Stimulated activated memory B cell treated with anti-CD40 and anti-IgM and Interleukin-4, amounts not matched to agents 10 μg/mL and 1 μg/mL and 100 μg/mL, for 72 hours (primary cell): ENCODE results near the gene MACROD2.

ENCODE experiments used
- ATAC-seq: fragments of 150-1000 bp; cut with Tn5 transposase; 2 replicates; pipeline ENCODE4 v1.10.0; 2021
- H3K27ac Mint-ChIP-seq: one replicate; pipeline ENCODE4 v1.8.0; 2022; ENCODE audit warnings: mild to moderate bottlenecking, mixed read lengths
- H3K27me3 Mint-ChIP-seq: one replicate; pipeline ENCODE4 v1.8.0; 2022; ENCODE audit warnings: mixed read lengths
- H3K36me3 Mint-ChIP-seq: one replicate; pipeline ENCODE4 v1.8.0; 2022; ENCODE audit warnings: mixed read lengths
- H3K4me1 Mint-ChIP-seq: one replicate; pipeline ENCODE4 v1.8.0; 2022; ENCODE audit warnings: mixed read lengths
- H3K4me3 Mint-ChIP-seq: one replicate; pipeline ENCODE4 v1.8.0; 2022; ENCODE audit warnings: mild to moderate bottlenecking, moderate library complexity, mixed read lengths
- H3K9me3 Mint-ChIP-seq: one replicate; pipeline ENCODE4 v1.8.0; 2022; ENCODE audit warnings: mixed read lengths

MACROD2 gene

DNA sequence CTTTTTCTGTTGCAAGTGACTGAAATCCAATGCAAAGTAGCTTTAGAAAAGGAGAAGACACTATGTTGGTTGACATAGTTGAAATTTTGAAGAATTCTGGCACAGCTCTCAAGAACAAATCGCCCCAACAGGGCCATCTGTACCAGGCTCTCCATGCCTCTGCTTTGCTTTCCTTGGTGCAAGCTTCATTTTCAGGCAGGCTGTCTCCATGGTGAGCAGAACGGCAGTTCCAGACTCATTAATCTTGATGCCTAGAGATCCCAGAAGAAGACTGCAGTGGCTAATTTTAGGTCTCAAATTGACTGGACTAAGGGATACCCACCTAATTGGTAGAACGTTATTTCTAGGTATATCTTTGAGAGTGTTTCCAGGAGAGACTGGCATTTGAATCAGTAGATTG, 1292.8 kb downstream of the MACROD2 start:
- Mint-ChIP-seq H3K4me3 (no peak overlapping the region), H3K27me3 (no peaks in the 10 kb centered on the region), H3K9me3 (no peaks in the 10 kb centered on the region), H3K36me3 (no peaks in the 10 kb centered on the region), H3K4me1 (no peaks in the 10 kb centered on the region), H3K27ac (no peak overlapping the region)
- ATAC-seq: no peak

DNA sequence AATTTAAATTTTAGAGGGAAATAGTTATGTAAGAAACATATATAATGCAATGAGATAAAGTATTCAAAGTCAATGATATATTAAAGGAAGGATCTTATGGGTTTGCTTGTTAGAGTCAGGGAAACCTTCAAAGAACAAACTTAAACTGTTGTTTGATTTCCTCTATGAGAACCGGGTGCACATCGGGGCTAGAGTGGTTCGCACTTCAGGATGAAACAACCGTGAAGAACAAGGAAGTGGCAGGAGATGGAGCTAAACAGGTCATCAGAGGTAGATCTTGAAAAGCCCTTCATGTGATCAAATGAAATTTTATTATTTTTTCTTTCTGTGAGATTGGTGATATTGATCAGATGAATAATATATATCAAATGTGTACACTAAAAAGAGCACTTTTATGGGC, 1294.0 kb downstream of the MACROD2 start:
- H3K4me1 Mint-ChIP-seq: no peaks in the 10 kb centered on the region
- no peaks in the 10 kb centered on the region for H3K9me3 Mint-ChIP-seq
- no peaks in the 10 kb centered on the region for H3K27me3 Mint-ChIP-seq
- no peak for ATAC-seq
- no peak overlapping the region for H3K27ac Mint-ChIP-seq
- no peak overlapping the region for H3K4me3 Mint-ChIP-seq
- H3K36me3 Mint-ChIP-seq: no peaks in the 10 kb centered on the region

DNA sequence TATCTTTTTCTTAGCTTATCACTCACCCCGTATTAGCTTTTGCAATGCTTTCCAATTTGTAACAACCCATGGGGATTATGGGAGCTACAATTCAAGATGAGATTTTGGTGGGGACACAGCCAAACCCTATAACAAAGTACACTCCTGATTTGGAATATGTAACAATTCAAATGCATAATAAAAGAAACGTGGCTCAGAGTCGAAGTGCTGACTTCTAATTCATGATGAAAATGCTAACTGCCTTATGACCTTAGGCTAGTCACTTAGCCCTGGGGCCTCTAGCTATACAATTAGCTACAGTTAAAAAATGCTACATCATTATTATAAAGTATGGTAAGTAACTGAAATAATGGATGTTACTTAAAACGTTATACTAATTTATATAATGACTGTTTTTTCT, 1297.1 kb downstream of the MACROD2 start:
- ATAC-seq: no peak
- Mint-ChIP-seq H3K9me3 (no peaks in the 10 kb centered on the region), H3K4me1 (no peaks in the 10 kb centered on the region), H3K36me3 (no peaks in the 10 kb centered on the region), H3K4me3 (no peak overlapping the region), H3K27ac (no peak overlapping the region), H3K27me3 (no peaks in the 10 kb centered on the region)

DNA sequence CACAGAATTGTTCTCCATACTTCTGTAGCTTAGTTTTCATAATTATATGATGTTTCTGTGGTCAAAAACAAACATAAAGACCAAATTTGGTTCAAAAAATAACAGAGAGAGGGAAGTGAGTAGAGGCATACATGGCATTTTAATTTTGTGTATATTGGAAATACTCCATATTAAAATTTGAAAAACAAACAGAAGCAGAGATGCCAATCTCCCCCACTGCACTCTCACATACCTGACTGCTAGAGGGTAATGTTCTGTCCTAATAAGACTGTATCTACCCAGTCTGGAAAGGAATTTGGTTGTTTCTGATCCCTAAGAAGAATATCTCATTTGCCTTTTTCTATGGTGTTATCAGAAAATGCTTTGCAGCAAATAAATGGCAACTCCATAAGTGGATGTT, 1301.1 kb downstream of the MACROD2 start:
- ATAC-seq: no peak
- peaks cover 6% of the 10 kb centered on the region for H3K4me1 Mint-ChIP-seq
- H3K9me3 Mint-ChIP-seq: no peaks in the 10 kb centered on the region
- no peaks in the 10 kb centered on the region for H3K36me3 Mint-ChIP-seq
- no peak overlapping the region for H3K27ac Mint-ChIP-seq
- H3K4me3 Mint-ChIP-seq: no peak overlapping the region
- no peaks in the 10 kb centered on the region for H3K27me3 Mint-ChIP-seq

DNA sequence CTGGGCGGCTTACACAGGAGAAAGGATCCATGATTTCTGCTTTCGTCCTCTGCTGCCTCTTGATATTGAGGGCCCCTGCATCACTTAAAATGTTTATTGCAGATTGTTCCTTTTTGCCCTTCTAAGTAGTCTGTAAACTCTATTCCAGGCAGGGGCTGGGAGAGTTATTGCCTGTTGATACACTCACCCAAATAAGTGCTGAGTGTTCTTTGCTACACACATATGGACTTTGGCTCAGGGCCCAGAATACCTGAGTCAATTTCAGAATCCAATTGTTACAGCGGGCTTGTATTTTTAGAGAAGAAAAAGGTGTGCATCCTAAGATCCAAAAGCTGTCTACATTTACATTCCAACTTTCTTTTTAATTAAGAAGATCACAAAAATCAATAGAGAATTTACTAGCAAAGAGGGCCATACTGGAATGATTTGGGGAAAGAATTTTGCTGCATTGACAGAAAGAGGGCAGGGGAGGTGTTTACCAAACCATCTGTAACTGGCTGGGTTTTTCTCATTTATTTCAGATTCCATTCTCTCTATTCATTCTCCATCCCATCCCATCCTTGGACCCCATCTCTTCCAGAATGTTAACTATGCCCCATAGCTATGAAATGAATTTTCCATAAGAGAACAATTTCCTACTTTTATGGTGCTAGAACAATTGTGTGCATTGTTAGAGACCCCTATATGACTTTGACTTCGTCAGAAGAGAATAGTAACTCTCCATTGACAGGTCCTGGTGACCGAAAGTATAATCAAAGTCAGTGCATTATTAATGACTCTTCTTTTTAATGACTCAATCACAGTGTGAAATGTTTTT, 1302.0 kb downstream of the MACROD2 start:
- ATAC-seq: no peak
- Mint-ChIP-seq H3K27ac (no peak overlapping the region), H3K4me1 (peaks cover 6% of the 10 kb centered on the region), H3K4me3 (no peak overlapping the region), H3K27me3 (no peaks in the 10 kb centered on the region), H3K9me3 (no peaks in the 10 kb centered on the region), H3K36me3 (no peaks in the 10 kb centered on the region)

DNA sequence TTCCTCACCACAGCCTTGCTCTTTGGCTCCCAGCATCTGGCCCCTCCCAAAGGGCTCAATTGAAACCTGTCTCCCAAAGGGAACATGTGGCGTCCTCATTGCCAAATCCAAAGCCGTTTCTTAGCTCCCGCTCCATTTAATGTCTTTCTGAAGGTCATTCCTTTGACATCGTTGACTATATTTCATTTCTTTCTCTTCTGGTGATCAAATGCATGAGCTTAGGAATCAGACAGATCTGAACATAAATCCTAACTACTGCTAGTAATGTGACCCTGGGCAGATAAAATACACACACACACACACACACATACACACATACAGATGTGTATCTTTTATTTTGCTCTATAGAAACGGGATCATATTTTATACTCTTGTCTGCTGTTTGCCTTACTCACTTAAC, 1306.8 kb downstream of the MACROD2 start:
- peaks cover 6% of the 10 kb centered on the region for H3K4me1 Mint-ChIP-seq
- no peaks in the 10 kb centered on the region for H3K36me3 Mint-ChIP-seq
- no peak overlapping the region for H3K27ac Mint-ChIP-seq

DNA sequence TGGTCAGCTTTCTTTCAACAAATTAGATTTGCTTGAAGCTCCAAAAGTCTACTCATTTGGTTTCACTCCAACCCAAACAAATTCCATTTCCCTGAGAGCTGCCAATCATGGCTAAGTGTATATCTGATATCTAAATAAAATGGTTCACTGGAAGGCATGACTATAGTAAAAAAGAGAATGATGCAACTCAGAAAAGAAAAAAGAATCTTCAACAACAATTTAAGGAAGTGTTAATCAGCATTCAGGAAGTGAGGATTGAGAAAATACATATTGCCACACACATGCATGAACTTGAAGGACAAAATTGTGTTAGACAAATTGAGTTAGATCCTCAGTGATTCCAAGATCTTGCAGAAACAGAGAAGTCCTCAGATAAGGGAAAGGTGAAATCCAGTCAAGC, 1315.0 kb downstream of the MACROD2 start:
- Mint-ChIP-seq H3K27ac (peak overlapping the region; percentile 65), H3K36me3 (peaks cover 9% of the 10 kb centered on the region), H3K27me3 (no peaks in the 10 kb centered on the region), H3K9me3 (peaks cover 12% of the 10 kb centered on the region), H3K4me1 (peaks cover 17% of the 10 kb centered on the region), H3K4me3 (no peak overlapping the region)
- no peak for ATAC-seq

More for the DNA sequence above, 1306.8 kb downstream of the MACROD2 start:
- H3K4me3 Mint-ChIP-seq: no peak overlapping the region
- ATAC-seq: no peak
- no peaks in the 10 kb centered on the region for H3K27me3 Mint-ChIP-seq
- no peaks in the 10 kb centered on the region for H3K9me3 Mint-ChIP-seq

DNA sequence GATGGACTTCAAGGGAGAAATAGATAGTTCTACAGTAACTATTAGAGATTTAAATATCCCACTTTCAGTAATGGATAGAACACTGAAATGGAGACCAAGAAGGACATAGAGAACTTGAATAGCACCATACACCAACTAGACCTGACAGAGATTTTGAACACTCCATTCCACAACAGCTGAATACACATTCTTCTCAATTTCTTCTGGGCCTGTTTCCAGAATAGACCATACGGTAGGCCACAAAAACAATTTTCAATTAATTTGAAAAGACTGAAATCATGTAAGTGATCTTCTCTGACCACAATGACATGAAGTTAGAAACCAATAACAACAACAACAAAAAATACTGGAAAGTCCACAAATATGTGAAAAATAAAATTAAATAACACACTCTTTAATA, 1321.2 kb downstream of the MACROD2 start:
- Mint-ChIP-seq H3K4me1 (peaks cover 71% of the 10 kb centered on the region), H3K27ac (peak overlapping the region; percentile 92), H3K4me3 (no peak overlapping the region)

DNA sequence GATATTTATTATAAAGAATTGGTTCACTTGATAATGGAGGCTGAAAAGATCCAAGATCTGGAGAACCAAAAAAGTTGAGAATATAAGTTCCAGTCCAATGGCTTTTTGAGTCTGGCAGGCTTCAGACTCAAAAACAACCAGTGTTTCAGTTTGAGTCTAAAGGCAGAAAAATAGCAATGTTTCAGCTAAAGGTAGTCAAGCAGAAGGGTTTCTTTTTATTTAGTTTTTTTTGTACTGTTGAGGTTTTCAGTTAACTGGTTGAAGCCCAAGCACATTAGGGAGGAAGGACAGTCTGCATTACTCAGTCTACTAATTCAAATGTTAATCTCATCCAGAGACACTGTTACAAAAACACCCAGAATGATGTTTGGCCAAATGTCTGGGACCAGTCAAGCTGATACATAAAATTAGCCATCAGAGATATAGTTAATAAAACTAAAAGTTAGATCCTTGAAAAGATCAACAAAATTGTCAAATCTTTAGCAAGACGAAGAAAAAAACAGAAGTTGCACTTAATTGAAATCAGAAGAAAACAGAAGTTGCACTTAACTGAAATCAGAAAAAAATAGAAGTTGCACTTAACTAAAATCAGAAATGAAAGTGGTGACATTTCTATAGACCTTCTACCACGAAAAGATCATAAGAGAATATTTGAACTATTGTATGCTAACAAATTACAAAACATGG, 1322.4 kb downstream of the MACROD2 start:
- ATAC-seq: peak; percentile 96
- peaks cover 71% of the 10 kb centered on the region for H3K4me1 Mint-ChIP-seq
- peaks cover 9% of the 10 kb centered on the region for H3K9me3 Mint-ChIP-seq
- no peaks in the 10 kb centered on the region for H3K27me3 Mint-ChIP-seq
- peaks cover 21% of the 10 kb centered on the region for H3K36me3 Mint-ChIP-seq
- peak overlapping the region; percentile 49 for H3K4me3 Mint-ChIP-seq
- H3K27ac Mint-ChIP-seq: peak overlapping the region; percentile 92

More for the DNA sequence above, 1321.2 kb downstream of the MACROD2 start:
- Mint-ChIP-seq H3K36me3 (peaks cover 21% of the 10 kb centered on the region), H3K9me3 (peaks cover 9% of the 10 kb centered on the region), H3K27me3 (no peaks in the 10 kb centered on the region)
- no peak for ATAC-seq

DNA sequence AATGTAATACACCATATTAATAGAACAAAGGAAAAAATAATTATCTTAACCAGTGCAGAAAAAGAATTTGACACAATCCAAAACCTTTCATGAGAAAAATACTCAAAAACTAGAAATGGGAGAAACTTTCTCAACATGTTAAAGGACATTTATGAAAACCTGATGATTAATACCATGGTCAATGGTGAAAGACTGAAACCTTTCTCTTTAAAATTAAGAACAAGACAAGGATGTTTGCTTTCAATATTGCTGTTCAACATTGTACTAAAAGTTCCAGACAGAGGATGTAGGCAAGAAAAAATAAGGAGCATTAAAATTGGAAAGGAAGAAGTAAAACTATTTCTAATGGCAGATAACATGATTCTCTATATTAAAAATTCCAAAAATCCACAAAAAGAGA, 1323.4 kb downstream of the MACROD2 start:
- no peak for ATAC-seq
- H3K4me1 Mint-ChIP-seq: peaks cover 71% of the 10 kb centered on the region
- H3K4me3 Mint-ChIP-seq: peak overlapping the region; percentile 21

DNA sequence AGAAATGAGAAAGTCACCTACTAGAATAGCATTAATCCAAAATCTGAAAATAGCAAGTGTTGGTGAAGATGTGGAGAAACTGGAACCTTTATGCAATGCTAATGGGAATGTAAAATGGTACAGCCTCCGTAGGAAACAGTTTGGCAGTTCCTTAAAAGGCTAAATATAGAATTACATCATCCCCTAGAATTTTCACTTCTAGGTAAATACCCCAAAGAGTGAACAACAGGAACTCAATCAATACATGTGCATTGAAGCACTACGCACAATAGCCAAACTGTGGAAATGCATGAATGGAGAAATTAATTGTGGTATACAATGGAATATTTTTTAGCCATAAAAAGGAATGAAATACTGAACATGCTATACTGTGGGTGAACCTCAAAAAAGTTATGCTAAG, 1324.1 kb downstream of the MACROD2 start:
- Mint-ChIP-seq H3K27ac (peak overlapping the region; percentile 92), H3K9me3 (peaks cover 9% of the 10 kb centered on the region), H3K27me3 (no peaks in the 10 kb centered on the region), H3K4me3 (no peak overlapping the region), H3K36me3 (peaks cover 20% of the 10 kb centered on the region), H3K4me1 (peaks cover 70% of the 10 kb centered on the region)
- ATAC-seq: peak; percentile 25

More for the DNA sequence above, 1323.4 kb downstream of the MACROD2 start:
- Mint-ChIP-seq H3K36me3 (peaks cover 21% of the 10 kb centered on the region), H3K27me3 (no peaks in the 10 kb centered on the region), H3K27ac (peak overlapping the region; percentile 92), H3K9me3 (peaks cover 9% of the 10 kb centered on the region)

DNA sequence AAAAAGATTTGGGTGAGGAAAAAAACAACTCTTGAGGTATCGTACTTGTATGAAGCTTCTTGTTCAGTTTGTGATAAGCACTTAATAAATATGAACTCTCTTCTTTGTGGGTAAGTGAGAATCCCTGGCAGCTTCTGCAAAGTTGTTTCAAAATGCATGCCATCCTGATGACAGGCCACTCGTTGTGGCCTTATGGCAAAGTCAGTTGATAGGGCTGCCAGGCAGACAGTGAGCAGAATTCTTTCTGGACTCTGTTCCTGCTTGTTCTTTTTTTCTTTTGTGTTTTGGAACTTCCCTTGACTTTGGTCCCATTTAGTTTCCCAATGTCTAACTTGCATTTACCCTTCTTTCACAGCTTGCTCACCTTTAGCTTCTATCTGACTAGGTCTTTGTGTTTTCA, 1325.6 kb downstream of the MACROD2 start:
- H3K36me3 Mint-ChIP-seq: peaks cover 10% of the 10 kb centered on the region
- H3K27ac Mint-ChIP-seq: peak overlapping the region; percentile 92
- no peak for ATAC-seq
- peaks cover 55% of the 10 kb centered on the region for H3K4me1 Mint-ChIP-seq
- H3K9me3 Mint-ChIP-seq: no peaks in the 10 kb centered on the region
- H3K4me3 Mint-ChIP-seq: no peak overlapping the region
- H3K27me3 Mint-ChIP-seq: no peaks in the 10 kb centered on the region

DNA sequence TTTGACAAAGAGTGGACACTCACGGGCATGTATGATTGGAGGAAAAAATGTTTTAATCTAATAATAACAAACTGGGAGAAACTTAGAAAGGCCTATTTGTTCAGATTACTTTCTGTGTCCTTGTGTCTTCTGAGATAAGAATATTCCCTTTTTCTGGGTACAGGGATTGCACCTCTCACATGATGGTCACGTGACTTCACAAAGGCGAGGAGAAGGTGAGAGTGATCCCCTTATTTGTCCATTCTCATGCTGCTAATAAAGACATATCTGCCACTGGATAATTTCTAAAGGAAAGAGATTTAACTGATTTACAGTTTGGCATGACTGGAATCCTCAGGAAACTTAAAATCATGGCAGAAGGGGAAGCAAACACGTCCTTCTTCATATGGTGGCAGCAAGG, 1331.8 kb downstream of the MACROD2 start:
- Mint-ChIP-seq H3K36me3 (no peaks in the 10 kb centered on the region), H3K27ac (no peak overlapping the region)

DNA sequence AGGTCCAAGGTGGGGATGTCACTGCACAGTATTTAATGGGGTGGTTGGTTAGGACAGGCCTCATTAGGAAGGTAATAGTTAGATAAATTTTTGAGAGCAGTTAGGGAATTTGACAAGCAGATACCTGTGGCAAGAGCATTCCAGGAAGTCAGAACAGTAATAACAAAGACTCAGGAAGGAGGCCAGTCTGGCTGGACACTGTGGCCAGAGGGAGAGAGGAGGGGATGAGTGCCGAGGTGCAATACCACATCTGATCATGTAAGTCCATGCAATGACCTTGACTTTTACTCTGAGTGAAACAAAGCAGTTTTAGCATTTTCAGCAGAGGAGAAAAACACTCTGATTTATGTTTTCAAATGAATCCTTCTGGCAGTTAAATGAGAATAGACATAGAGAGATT, 1332.8 kb downstream of the MACROD2 start:
- Mint-ChIP-seq H3K27me3 (no peaks in the 10 kb centered on the region), H3K4me1 (peaks cover 6% of the 10 kb centered on the region), H3K4me3 (no peak overlapping the region), H3K27ac (no peak overlapping the region), H3K9me3 (no peaks in the 10 kb centered on the region), H3K36me3 (no peaks in the 10 kb centered on the region)
- ATAC-seq: no peak

More for the DNA sequence above, 1331.8 kb downstream of the MACROD2 start:
- Mint-ChIP-seq H3K4me3 (no peak overlapping the region), H3K9me3 (no peaks in the 10 kb centered on the region), H3K4me1 (no peaks in the 10 kb centered on the region), H3K27me3 (no peaks in the 10 kb centered on the region)
- no peak for ATAC-seq

DNA sequence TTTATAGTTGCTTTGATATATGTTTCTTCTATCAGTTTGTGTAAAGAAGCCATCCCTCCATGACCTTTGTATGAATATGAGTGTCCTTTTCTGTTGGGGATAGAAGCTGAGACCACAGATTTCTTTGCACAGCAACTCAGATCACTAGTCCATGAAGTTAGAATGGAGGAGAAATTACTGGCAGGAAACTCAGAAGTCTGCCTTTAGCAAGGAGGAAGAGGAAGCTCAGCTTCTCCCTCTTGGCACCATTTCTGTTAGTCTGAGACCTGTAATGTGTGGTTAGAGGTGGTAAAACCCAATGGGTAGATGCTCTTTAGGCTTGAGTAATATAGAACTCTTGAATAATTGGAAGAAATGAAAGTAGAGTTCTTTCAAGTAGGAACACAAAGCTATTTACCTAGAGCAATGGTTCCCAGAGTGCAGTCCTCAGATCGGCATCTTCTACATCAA, 1337.4 kb downstream of the MACROD2 start:
- H3K27me3 Mint-ChIP-seq: no peaks in the 10 kb centered on the region
- no peaks in the 10 kb centered on the region for H3K36me3 Mint-ChIP-seq
- ATAC-seq: peak; percentile 88
- no peaks in the 10 kb centered on the region for H3K9me3 Mint-ChIP-seq
- H3K4me1 Mint-ChIP-seq: peaks cover 20% of the 10 kb centered on the region
- peak overlapping the region; percentile 62 for H3K27ac Mint-ChIP-seq
- H3K4me3 Mint-ChIP-seq: peak overlapping the region; percentile 46

DNA sequence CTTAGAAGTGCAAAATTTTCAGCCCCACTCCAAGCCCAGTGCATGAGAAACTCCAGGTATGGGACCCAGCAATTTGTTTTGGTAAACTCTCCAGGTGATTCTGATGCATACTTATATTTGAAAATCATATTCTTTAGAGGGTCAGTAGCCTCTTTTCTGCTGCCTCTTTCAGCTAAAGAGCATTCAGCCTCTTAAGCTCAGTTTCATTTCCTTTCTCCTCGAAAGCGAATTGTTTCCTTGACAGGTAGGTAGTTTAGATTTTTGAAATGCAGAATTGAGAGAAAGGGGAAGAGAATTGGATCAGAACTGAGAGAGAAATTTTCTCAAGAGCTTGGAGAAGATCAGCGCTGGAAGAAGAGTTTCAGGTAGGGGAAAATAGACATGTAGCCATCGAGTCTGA, 1337.9 kb downstream of the MACROD2 start:
- Mint-ChIP-seq H3K27ac (peak overlapping the region; percentile 62), H3K27me3 (no peaks in the 10 kb centered on the region), H3K9me3 (no peaks in the 10 kb centered on the region), H3K36me3 (no peaks in the 10 kb centered on the region), H3K4me3 (peak overlapping the region; percentile 46), H3K4me1 (peaks cover 20% of the 10 kb centered on the region)
- peak; percentile 58 for ATAC-seq
